GM19468 (cell line): ENCODE measurements around the gene NTRK2.
"Not testable (repeated sequence)": the region's sequence is repeated elsewhere in the genome, so short reads cannot be mapped to it uniquely, and the experiment has no call there.

Experiments used
- ATAC-seq: cut with Tn5 transposase; IDR thresholded peaks from one replicate; pipeline ENCODE4 v1.9.1; 2021; ENCODE audit warnings: mild to moderate bottlenecking, moderate library complexity, moderate number of reproducible peaks; ENCODE audit not compliant: unreplicated experiment; ENCODE audit errors: extremely low read depth

NTRK2 gene

GRCh38 chr9:85038061-85038460, 368.5 kb downstream of the NTRK2 start:
- ATAC-seq, result no peak

- ATAC-seq, result no peak
These were observed 369.5 kb downstream of the NTRK2 start for GRCh38 chr9:85038824-85039608.

DNA sequence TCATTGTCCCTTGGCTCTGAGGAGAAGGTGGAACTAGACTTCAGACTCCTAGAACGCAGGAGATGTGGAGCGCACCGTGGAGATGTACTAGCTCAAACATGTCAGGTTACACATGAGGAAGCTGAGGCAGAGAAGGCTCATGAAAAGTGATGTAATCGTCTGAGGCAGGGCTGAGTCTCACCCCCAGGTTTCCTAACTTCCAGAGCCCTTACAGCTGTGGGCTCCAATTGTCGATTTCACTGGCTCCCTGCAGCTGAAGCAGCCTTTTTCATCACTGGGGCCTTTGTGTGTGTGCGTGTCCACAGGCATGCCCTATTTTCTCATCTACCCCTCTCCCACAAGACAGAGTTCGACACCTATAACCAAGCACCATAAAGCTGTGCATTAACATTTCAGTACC, 370.6 kb downstream of the NTRK2 start:
- no peak for ATAC-seq

- ATAC-seq, result no peak
These were observed 371.4 kb downstream of the NTRK2 start for GRCh38 chr9:85040821-85041465.

- ATAC-seq, result no peak
These were observed 372.1 kb downstream of the NTRK2 start for GRCh38 chr9:85041466-85042137.

- ATAC-seq, result no peak
These were observed 373.6 kb downstream of the NTRK2 start for GRCh38 chr9:85042981-85043647.

GRCh38 chr9:85045271-85045670, 375.7 kb downstream of the NTRK2 start:
- ATAC-seq, result no peak

DNA sequence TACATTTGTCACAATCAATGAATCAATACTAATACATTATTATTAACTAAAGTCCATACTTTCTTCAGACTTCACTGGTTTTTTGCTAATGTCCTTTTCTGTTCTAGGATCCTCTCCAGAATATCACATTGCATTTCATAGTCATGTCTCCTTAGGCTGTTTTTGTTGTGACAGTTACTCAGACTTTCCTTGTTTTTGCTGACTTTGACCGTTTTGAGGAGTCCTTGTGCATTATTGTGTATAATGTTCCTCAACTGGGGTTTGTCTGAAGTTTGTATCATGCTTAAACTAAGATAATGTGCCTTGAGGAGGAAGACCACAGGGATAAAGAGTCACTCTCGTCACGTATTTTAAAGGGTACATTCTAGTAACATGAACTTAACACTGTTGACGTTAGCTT, 376.9 kb downstream of the NTRK2 start:
- ATAC-seq, result no peak

DNA sequence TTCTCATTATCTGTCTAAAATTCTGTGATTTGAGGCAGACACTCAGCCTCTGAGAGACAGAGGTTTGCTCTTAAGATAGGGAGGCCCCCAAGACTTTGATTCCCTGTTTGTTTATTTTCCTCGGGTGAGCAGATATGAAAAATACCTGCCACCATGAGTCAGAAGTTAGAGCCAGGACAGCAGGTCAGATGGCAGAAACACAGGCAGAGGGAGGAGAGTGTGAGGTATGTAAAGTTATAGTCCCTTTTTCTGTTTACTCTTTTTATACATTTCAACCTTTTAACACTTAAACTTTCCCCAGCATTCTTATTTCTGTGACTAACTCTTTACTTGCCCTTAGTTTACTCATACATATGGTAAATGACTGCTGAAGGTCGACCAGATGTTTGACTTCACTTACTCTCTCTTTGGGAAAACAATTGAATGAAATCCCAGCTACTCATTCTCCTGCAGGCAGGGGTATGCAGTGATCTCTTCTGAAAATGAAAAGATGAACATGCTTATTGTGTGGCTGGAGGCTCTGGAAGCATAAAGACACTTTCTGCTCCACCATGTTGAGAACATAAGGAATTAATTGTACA, 383.8 kb downstream of the NTRK2 start:
- no peak for ATAC-seq

DNA sequence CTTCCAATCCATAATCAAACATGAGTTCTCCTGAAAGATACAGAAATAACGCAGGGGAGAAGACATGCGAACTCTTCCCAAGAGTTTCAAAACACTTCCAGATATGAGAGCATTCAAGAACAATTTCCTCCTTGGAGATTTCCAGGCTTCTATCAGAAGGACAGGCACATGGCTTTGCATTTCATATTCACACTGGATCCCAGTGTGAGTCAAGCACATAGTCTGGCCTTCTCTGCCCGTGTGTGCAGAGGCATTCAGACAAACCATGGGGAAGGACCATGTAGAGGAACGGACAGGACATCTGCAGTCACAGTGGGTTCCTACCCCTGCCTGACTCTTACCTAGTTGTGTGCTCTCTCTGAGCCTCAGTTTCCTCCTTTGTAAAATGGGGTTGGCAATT, 384.5 kb downstream of the NTRK2 start:
- ATAC-seq, result no peak

DNA sequence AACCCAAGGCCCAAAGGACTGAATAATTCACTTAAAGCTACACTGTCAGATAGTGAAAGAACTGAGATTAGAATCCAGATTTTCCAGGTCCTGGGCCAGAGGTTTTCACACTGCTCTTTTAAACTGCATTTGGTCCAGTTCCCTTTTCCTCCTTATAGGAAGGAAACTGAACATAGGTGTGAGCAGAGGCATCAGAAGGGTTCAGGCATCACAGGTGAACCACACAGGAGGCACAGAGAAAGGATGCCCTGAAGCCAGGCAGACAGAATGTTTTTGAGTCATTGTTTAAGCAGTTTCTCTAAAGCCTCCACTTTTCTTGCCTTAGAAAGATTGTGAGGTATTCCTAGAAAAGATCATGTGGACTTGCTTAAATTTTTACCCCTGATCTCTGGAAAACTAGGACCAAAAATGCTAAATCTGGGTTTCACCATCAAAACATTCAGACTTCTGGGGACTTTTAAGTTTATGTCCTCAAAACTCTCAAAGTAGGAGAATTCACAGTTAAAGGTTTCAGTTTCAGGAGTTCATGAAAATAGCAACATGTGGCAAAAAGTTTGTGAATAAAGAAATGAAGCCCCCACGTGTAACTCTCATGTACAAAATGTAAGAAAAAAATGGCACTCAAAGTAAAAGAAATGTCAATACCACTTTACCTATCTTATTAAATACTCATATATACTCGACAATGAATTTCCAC, 386.1 kb downstream of the NTRK2 start:
- peak; percentile 24 for ATAC-seq

GRCh38 chr9:85056203-85056572, 386.7 kb downstream of the NTRK2 start:
- ATAC-seq, result peak; percentile 18

GRCh38 chr9:85061969-85062368, 392.4 kb downstream of the NTRK2 start:
- ATAC-seq, result no peak

GRCh38 chr9:85062385-85063022, 393.0 kb downstream of the NTRK2 start:
- no peak for ATAC-seq

DNA sequence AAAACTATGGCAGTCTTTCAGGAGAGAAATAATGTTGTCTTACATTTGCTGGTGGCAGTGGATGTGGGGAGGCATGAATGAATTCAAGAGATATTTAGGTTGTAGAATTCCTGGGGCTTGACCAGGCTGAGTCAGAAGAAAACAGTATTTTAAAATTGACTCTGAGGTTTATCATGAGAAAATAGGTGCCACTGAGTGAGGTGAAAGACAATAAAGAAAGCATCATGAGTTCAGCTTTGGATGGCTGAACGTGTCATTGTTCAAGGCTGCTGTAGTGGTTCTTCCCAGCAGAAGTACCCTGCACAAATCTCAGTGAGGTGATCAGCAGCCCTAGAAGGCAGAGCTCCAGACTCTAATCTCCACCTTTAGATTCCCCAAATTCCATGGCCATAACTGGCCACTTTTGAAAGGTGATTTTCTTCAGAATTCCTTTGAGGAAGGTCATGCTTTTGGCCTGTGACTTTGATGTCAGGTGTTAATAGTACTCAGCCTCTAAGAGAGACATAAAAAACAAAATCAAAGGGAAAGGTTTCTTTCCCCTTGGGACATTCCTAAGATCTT, 395.4 kb downstream of the NTRK2 start:
- no peak for ATAC-seq

DNA sequence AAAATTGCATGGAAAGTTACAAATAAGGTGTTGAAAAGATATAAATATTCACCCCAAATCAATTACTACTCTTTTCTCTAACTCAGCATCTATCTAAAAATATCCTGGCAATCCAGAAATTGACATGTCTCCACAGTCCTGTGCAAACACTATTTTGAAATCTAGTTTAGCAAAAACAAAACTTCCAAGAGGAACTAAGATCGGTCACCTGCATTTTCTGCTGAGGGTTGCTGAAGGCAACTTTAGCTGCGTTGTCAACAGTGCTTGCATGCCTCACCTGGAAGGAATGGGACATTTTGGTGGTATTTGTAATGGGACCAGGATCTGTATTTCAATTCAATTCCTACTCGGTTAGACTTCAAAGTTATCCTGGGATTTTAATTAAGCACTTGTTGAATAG, 398.3 kb downstream of the NTRK2 start:
- ATAC-seq, result no peak

GRCh38 chr9:85069421-85069820, 399.9 kb downstream of the NTRK2 start:
- not testable (repeated sequence) for ATAC-seq
